ENCODE measurements around the gene TCTN1.
A peak's percentile ranks its signal among the peaks of the same experiment; 100 is the strongest.

Gene TCTN1

GRCh38 chr12:110697236-110697635, 83.3 kb downstream of the TCTN1 start:
- no peak for TF ChIP-seq CTCF (IDR thresholded peaks at IDR 0.05)
- H3K4me1 Mint-ChIP-seq: peaks cover 11% of the 10 kb centered on the region
- H3K9me3 Mint-ChIP-seq: no peaks in the 10 kb centered on the region
- no peak overlapping the region for H3K27ac Mint-ChIP-seq
- no peaks in the 10 kb centered on the region for H3K36me3 Mint-ChIP-seq (ENCODE audit: low read depth)
- H3K27me3 Mint-ChIP-seq (ENCODE audit: low read depth, poor library complexity): peaks cover 4% of the 10 kb centered on the region
- DNase-seq: no peak
- H3K4me3 Mint-ChIP-seq: no peak overlapping the region

GRCh38 chr12:110698171-110698902, 84.4 kb downstream of the TCTN1 start:
- TF ChIP-seq CTCF (IDR thresholded peaks at IDR 0.05): peak; percentile 59
- Mint-ChIP-seq H3K9me3 (no peaks in the 10 kb centered on the region), H3K36me3 (ENCODE audit: low read depth) (no peaks in the 10 kb centered on the region), H3K27me3 (ENCODE audit: low read depth, poor library complexity) (no peaks in the 10 kb centered on the region), H3K4me1 (peaks cover 11% of the 10 kb centered on the region), H3K4me3 (no peak overlapping the region), H3K27ac (no peak overlapping the region)
- DNase-seq: peak; percentile 62
